Measurements from ENCODE around the gene ZDHHC11B.
"Not testable (repeated sequence)": the region's sequence is repeated elsewhere in the genome, so short reads cannot be mapped to it uniquely, and the experiment has no call there.

Gene ZDHHC11B

DNA sequence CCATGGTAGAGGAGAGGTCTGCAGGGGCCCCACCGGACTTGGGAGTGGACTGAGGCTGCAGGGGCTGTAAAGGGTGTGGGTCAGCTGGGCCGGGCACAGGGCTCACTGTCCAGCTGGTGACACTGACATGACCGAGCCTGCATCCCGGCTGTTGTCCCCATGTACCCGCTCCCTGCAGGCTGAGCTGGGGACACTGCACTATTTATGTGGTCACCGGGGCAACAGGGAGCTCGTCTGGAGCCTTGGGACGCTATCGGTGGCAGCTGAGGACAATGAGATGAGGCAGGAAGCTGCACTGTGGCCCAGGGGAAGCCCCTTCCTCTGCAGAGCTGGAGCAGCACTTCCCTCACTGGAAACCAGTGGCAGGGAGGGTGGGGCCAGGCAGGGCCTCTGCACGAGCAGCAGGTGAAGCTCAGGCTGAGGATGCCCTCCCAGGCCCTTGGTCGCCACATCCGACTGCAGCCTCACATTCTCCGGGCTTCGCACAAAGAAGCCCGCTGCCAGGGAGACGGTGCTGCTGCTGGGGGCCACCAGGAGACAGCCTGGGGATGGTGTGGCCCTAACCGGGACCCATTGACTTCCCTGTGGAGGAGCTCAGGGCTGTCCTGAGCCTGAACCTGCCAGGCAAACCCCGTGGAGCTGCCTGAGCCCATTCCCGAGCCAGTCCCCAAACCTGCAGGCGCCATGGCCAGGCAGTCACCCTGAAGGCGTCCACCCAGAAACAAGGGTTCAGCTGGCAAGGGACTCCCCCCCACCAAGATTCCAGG lies 26.4 kb downstream of the ZDHHC11B start:
- Histone ChIP-seq H3K9me3 (ENCODE audit: control insufficient read depth, insufficient read depth, low read length) (no peaks in the 10 kb centered on the region), H3K9ac (ENCODE audit: low read depth, low read length) (no peak overlapping the region), H3K4me3 (ENCODE audit: low read depth, low read length) (no peak overlapping the region), H3K36me3 (ENCODE audit: control insufficient read depth, insufficient read depth, low read length) (no peaks in the 10 kb centered on the region), H3K27me3 (ENCODE audit: control insufficient read depth, insufficient read depth, low read length) (no peaks in the 10 kb centered on the region), H3K27ac (ENCODE audit: low read depth, low read length) (no peak overlapping the region), H3K4me1 (ENCODE audit: control insufficient read depth, insufficient read depth, low read length) (no peaks in the 10 kb centered on the region)

DNA sequence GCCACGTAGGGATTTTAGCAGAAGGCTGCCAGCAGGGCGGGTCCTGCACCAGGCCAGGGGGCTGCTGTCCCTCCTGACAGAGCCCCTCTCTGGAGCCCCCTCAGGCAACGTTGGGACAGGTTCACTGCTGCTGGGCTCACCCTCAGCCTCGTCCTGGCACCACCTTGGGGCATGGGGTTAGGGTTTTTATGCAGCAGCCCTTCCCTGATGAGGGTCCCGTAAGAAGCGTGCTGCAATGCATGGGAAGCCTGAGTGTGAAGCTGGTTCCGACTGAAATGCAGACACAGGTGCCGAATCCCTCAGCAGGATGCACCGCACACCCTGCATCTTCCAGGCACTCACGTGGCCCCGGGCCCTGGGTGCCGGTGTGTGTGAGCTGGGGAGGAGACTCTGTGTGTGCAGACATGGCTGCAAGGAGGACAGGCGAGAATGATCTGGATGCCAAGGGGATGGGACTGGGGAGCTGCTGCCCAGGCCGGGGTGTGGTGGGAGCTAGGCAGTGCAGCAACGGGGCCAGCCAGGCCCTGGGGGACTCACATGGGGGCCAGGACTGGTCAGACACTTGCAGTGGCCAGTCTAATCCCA lies 27.1 kb downstream of the ZDHHC11B start:
- H3K27me3 ChIP-seq (ENCODE audit: control insufficient read depth, insufficient read depth, low read length): no peaks in the 10 kb centered on the region

DNA sequence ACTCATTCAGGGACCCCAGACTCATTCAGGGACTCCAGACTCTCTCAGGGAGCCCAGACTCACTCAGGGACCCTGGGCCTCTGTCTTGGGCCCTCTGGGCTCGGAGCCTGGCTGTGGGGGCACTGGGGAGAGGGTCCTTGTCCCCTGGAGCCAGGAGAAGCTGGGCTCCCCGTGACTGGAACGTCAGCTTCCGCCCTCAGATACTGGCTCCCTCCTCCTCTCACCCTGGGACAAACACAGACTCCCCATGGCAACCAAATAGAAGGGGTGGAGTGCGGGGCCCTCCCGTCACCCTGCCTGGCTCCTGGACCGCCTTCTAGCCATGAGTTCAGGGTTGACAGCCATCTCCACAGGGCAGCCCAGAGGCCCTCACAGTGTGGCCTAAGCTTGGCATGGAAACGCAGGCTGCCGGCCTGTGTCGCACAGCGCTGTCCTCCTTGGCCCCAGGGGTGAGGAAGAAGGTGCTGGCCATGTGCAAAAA lies 27.6 kb downstream of the ZDHHC11B start:
- H3K4me3 ChIP-seq (ENCODE audit: low read depth, low read length): no peak overlapping the region
- no peaks in the 10 kb centered on the region for H3K9me3 ChIP-seq (ENCODE audit: control insufficient read depth, insufficient read depth, low read length)
- no peaks in the 10 kb centered on the region for H3K36me3 ChIP-seq (ENCODE audit: control insufficient read depth, insufficient read depth, low read length)
- H3K9ac ChIP-seq (ENCODE audit: low read depth, low read length): no peak overlapping the region
- no peaks in the 10 kb centered on the region for H3K27me3 ChIP-seq (ENCODE audit: control insufficient read depth, insufficient read depth, low read length)
- no peaks in the 10 kb centered on the region for H3K4me1 ChIP-seq (ENCODE audit: control insufficient read depth, insufficient read depth, low read length)
- H3K27ac ChIP-seq (ENCODE audit: low read depth, low read length): no peak overlapping the region

More for the DNA sequence above, 27.1 kb downstream of the ZDHHC11B start:
- Histone ChIP-seq H3K9ac (ENCODE audit: low read depth, low read length) (no peak overlapping the region), H3K27ac (ENCODE audit: low read depth, low read length) (no peak overlapping the region), H3K4me1 (ENCODE audit: control insufficient read depth, insufficient read depth, low read length) (no peaks in the 10 kb centered on the region), H3K4me3 (ENCODE audit: low read depth, low read length) (no peak overlapping the region), H3K9me3 (ENCODE audit: control insufficient read depth, insufficient read depth, low read length) (no peaks in the 10 kb centered on the region), H3K36me3 (ENCODE audit: control insufficient read depth, insufficient read depth, low read length) (no peaks in the 10 kb centered on the region)

DNA sequence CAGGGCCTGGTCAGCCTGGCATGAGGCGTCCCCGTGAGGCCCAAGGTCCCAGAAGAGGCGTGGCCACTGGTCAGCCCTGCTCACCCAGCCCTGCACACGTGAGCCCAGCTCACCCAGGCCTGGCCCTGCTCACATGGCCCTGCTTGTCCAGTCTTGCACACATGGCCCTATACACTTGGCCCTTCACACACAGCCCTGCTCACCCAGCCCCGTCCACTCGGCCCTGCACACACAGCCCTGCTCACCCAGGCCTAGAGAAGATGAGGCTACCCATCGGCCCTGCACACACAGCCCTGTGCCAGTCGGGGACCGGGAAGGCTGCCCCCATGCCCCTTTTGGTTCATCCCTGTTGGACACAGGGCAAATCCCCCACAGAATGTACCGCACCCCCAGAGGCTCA lies 28.4 kb downstream of the ZDHHC11B start:
- Histone ChIP-seq H3K4me3 (ENCODE audit: low read depth, low read length) (no peak overlapping the region), H3K9ac (ENCODE audit: low read depth, low read length) (no peak overlapping the region), H3K9me3 (ENCODE audit: control insufficient read depth, insufficient read depth, low read length) (no peaks in the 10 kb centered on the region), H3K4me1 (ENCODE audit: control insufficient read depth, insufficient read depth, low read length) (no peaks in the 10 kb centered on the region), H3K27me3 (ENCODE audit: control insufficient read depth, insufficient read depth, low read length) (no peaks in the 10 kb centered on the region), H3K27ac (ENCODE audit: low read depth, low read length) (no peak overlapping the region), H3K36me3 (ENCODE audit: control insufficient read depth, insufficient read depth, low read length) (no peaks in the 10 kb centered on the region)

DNA sequence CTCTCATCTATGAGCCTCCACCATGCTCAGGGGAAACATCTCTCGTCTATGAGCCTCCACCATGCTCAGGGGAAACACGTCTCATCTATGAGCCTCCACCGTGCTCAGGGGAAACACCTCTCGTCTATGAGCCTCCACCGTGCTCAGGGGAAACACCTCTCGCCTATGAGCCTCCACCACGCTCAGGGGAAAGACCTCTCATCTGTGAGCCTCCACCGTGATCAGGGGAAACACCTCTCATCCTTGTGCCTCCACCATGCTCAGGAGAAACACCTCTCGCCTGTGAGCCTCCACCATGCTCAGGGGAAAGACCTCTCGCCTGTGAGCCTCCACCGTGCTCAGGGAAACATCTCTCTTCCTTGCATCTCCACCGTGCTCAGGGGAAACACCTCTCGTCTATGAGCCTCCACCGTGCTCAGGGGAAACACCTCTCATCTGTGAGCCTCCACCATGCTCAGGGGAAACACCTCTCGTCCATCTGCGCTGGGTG lies 30.3 kb downstream of the ZDHHC11B start:
- H3K9ac ChIP-seq (ENCODE audit: low read depth, low read length); H3K27ac ChIP-seq (ENCODE audit: low read depth, low read length); H3K27me3 ChIP-seq (ENCODE audit: control insufficient read depth, insufficient read depth, low read length); H3K4me3 ChIP-seq (ENCODE audit: low read depth, low read length); H3K36me3 ChIP-seq (ENCODE audit: control insufficient read depth, insufficient read depth, low read length); H3K4me1 ChIP-seq (ENCODE audit: control insufficient read depth, insufficient read depth, low read length); H3K9me3 ChIP-seq (ENCODE audit: control insufficient read depth, insufficient read depth, low read length): not testable (repeated sequence)

DNA sequence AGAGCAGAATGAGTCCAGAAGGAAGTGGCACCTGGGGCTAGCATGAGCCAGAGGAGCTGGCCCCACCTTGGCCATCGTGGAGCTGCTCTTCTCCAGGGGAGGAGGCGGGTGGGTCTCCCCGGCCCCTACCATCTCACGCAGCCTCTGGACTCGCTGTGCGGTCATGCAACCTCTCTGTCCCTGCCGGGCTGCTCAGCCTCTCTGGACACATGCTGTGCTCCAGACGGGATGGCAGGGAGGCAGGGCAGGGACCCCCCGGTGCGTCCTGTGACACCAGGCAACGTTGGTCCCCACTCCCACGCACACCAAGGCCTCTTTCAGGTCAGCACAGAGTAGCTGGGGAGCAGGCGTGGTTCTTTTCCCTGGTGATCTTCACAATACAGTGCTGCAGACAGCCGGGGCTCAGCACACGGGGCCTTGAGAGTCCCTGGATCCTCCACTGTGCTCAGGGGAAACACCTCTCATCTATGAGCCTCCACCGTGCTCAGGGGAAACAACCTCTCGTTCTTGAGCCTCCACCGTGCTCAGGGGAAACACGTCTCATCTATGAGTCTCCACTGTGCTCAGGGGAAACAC lies 30.9 kb downstream of the ZDHHC11B start:
- H3K9me3 ChIP-seq (ENCODE audit: control insufficient read depth, insufficient read depth, low read length); H3K27ac ChIP-seq (ENCODE audit: low read depth, low read length); H3K9ac ChIP-seq (ENCODE audit: low read depth, low read length); H3K4me3 ChIP-seq (ENCODE audit: low read depth, low read length); H3K4me1 ChIP-seq (ENCODE audit: control insufficient read depth, insufficient read depth, low read length); H3K27me3 ChIP-seq (ENCODE audit: control insufficient read depth, insufficient read depth, low read length); H3K36me3 ChIP-seq (ENCODE audit: control insufficient read depth, insufficient read depth, low read length): not testable (repeated sequence)

DNA sequence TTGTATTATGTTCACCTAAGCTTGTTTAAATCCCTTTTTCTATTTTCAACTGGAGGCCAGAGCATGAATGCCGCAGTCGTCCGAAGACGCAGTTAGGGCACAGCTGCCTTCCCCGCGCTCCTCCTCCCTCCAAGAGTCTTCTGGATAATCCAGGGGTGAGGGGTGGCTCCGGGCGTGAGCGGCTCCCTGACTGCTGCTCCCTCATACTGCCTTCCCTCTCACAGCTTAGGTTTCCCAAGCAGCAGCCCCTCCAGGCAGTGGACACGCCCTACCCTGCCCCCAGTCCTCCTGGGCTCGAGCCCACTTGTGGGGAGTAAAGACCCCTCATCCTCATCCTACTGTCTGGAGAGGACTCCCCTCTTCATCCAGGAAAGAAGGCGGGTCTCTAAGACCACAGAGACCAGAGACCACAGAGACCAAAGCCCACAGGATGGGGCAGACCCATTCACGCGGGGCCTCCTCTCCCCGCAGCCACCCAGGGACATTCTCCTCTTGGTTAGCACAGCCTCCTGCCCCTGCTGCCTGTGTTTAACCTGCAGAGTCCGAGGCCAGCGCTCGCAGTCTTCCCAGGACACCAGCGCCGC lies 31.9 kb downstream of the ZDHHC11B start:
- H3K9me3 ChIP-seq (ENCODE audit: control insufficient read depth, insufficient read depth, low read length); H3K9ac ChIP-seq (ENCODE audit: low read depth, low read length); H3K27ac ChIP-seq (ENCODE audit: low read depth, low read length); H3K27me3 ChIP-seq (ENCODE audit: control insufficient read depth, insufficient read depth, low read length); H3K4me3 ChIP-seq (ENCODE audit: low read depth, low read length); H3K36me3 ChIP-seq (ENCODE audit: control insufficient read depth, insufficient read depth, low read length); H3K4me1 ChIP-seq (ENCODE audit: control insufficient read depth, insufficient read depth, low read length): not testable (repeated sequence)

DNA sequence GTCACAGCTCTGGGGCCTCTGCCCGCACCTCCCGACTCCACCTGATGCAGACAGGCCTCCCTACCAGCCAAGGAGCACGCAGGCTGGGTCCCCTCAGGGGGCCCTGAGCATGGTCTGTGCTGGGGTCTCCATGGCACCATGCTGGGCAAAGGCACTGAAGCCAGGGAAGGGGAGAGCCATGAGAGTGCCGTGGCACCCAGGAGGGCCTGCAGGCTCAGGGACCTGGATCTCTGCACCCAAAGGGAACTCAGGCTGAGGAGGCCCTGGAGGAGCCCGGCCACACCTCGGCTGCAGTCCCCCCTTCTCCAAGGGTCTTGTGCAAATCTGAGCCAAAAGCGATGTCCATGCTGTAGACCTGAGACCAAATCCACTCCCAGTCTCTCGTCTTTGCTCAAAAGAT lies 32.5 kb downstream of the ZDHHC11B start:
- H3K36me3 ChIP-seq (ENCODE audit: control insufficient read depth, insufficient read depth, low read length); H3K9ac ChIP-seq (ENCODE audit: low read depth, low read length); H3K9me3 ChIP-seq (ENCODE audit: control insufficient read depth, insufficient read depth, low read length); H3K27ac ChIP-seq (ENCODE audit: low read depth, low read length); H3K27me3 ChIP-seq (ENCODE audit: control insufficient read depth, insufficient read depth, low read length); H3K4me3 ChIP-seq (ENCODE audit: low read depth, low read length); H3K4me1 ChIP-seq (ENCODE audit: control insufficient read depth, insufficient read depth, low read length): not testable (repeated sequence)

DNA sequence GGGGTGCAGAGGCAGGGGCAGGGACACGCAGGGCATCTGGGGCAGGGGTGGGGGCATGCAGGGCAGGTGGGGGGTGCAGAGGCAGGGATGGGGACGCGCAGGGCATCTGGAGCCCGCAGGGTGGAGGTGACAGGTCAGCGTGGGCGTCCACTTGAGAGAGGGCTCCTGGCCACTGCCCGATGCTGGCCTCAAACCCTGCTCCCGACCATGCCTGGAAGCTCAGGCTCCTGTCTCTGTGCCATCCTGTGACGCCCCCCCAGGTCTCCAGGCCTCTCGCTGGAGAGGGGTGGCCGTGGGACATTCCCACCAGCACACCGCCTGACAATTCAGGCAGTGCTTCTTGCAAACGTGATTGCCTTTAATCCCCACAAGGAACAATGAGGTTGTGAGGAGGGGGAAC lies 33.0 kb downstream of the ZDHHC11B start:
- Histone ChIP-seq H3K27ac (ENCODE audit: low read depth, low read length) (no peak overlapping the region), H3K9me3 (ENCODE audit: control insufficient read depth, insufficient read depth, low read length) (no peaks in the 10 kb centered on the region), H3K4me3 (ENCODE audit: low read depth, low read length) (no peak overlapping the region), H3K9ac (ENCODE audit: low read depth, low read length) (no peak overlapping the region), H3K4me1 (ENCODE audit: control insufficient read depth, insufficient read depth, low read length) (no peaks in the 10 kb centered on the region), H3K27me3 (ENCODE audit: control insufficient read depth, insufficient read depth, low read length) (no peaks in the 10 kb centered on the region), H3K36me3 (ENCODE audit: control insufficient read depth, insufficient read depth, low read length) (no peaks in the 10 kb centered on the region)

DNA sequence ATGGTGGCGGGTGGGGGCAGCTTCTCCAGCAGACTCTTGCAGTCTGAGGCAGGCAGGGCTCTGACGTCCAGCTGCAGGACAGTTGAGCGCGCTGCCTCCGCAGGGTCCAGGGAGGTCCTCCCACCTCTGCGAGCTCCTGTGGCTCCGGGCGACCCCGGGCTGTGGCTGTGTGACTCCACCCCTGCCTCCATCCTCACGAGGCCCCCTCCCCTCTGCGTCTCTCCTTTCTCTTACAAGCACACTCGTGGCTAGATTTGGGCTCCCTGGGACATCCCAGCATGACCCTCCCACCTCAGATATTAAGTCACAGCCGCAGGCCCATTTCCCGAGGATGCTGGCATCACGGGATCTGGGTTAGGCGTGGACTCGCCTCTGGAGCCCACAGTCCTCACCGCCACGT lies 34.3 kb downstream of the ZDHHC11B start:
- H3K4me1 ChIP-seq (ENCODE audit: control insufficient read depth, insufficient read depth, low read length); H3K36me3 ChIP-seq (ENCODE audit: control insufficient read depth, insufficient read depth, low read length); H3K9ac ChIP-seq (ENCODE audit: low read depth, low read length); H3K4me3 ChIP-seq (ENCODE audit: low read depth, low read length); H3K27ac ChIP-seq (ENCODE audit: low read depth, low read length); H3K27me3 ChIP-seq (ENCODE audit: control insufficient read depth, insufficient read depth, low read length); H3K9me3 ChIP-seq (ENCODE audit: control insufficient read depth, insufficient read depth, low read length): not testable (repeated sequence)

DNA sequence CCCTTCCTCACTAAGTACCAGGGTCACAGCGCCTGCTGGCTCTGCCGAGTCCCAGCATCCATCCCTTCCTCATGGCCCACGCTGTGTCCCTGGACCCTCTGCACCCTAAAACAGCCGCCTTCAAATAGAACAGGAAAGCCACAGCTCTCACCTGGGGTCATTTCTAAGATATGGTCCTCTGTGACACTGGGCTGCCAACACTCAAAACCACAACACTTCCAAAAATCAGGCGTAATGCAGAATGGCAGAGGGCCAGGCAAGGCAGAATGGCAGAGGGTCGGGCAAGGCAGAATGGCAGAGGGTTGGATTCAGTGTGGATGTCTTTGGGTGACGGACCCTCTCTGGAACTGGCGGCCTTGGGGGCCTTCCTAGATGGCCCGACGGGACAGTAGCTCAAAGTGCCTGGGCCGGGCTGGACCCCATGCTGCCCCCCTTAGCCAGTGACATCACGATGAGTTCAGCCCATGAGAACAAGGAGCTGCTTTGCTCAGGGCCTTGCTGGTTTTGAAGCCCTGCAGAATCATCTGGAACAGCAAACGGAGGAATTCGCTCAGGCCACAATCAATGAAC lies 35.3 kb downstream of the ZDHHC11B start:
- Histone ChIP-seq H3K4me1 (ENCODE audit: control insufficient read depth, insufficient read depth, low read length) (no peaks in the 10 kb centered on the region), H3K36me3 (ENCODE audit: control insufficient read depth, insufficient read depth, low read length) (no peaks in the 10 kb centered on the region), H3K4me3 (ENCODE audit: low read depth, low read length) (no peak overlapping the region), H3K9ac (ENCODE audit: low read depth, low read length) (no peak overlapping the region), H3K27me3 (ENCODE audit: control insufficient read depth, insufficient read depth, low read length) (no peaks in the 10 kb centered on the region), H3K27ac (ENCODE audit: low read depth, low read length) (no peak overlapping the region), H3K9me3 (ENCODE audit: control insufficient read depth, insufficient read depth, low read length) (no peaks in the 10 kb centered on the region)
